A673 (cell line): Measurements from ENCODE around the gene EIF2S1.

Source experiments
- EZH2 ChIP-seq: fragments of 200-600 bp; sonication (generic); IDR thresholded peaks from 2 replicates; pipeline ENCODE4 v1.6.1; 2017; ENCODE audit warnings: borderline replicate concordance, low read depth, mild to moderate bottlenecking, mixed read lengths, antibody characterized with exemption, low read length; ENCODE audit not compliant: poor library complexity, severe bottlenecking
- TF ChIP-seq, protein P1 (sequence below): fragments of 300-800, 200-600 bp; sonication (generic); conservative IDR thresholded peaks from 2 replicates; pipeline ENCODE4 v1.5.1; 2017; ENCODE audit warnings: low read depth, mild to moderate bottlenecking, antibody characterized with exemption, low read length, moderate library complexity, mixed read lengths

DNA sequence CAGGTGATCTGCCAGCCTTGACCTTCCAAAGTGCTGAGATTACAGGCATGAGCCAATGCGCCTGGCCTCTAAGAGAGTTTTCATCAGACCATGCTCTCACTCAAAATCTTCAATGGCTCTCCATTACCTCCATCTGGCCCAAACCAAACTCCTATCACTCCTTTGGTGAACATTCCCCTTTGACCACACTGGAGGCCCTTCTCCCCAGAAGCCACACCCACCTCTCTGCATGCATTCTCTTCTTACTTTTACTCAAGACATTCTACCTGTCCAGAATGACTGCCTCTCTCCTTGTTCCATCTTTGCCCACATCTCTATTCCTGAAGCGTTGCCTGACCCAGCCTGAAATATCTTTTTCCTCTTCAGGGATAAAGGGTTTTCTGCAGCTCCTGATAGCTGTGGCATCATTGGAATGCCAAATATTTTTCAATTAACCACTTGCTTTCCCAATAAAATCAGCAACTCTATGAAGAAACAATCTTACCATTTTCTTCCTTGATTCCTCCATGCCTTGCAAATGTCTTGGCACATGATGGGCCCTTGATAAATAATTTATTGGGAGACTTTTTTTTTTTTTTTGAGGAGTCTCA is 36.3 kb downstream of the EIF2S1 start:
- TF ChIP-seq, protein P1, sequence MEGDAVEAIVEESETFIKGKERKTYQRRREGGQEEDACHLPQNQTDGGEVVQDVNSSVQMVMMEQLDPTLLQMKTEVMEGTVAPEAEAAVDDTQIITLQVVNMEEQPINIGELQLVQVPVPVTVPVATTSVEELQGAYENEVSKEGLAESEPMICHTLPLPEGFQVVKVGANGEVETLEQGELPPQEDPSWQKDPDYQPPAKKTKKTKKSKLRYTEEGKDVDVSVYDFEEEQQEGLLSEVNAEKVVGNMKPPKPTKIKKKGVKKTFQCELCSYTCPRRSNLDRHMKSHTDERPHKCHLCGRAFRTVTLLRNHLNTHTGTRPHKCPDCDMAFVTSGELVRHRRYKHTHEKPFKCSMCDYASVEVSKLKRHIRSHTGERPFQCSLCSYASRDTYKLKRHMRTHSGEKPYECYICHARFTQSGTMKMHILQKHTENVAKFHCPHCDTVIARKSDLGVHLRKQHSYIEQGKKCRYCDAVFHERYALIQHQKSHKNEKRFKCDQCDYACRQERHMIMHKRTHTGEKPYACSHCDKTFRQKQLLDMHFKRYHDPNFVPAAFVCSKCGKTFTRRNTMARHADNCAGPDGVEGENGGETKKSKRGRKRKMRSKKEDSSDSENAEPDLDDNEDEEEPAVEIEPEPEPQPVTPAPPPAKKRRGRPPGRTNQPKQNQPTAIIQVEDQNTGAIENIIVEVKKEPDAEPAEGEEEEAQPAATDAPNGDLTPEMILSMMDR: no peak
- no peak for TF ChIP-seq EZH2
